Mesendoderm (in vitro differentiated cells): ENCODE measurements around the gene INCENP.

ENCODE experiments used
- DNase-seq: peaks from one replicate; pipeline ENCODE4 v3.0.0; 2013
- H2AK5ac ChIP-seq: 2 replicates; pipeline ENCODE4 v1.6.1; 2013; ENCODE audit warnings: low read length, inconsistent platforms
- H2BK120ac ChIP-seq: 2 replicates; pipeline ENCODE4 v1.6.1; 2013; ENCODE audit warnings: low read depth, mild to moderate bottlenecking, low read length, moderate library complexity, mixed read lengths
- H2BK15ac ChIP-seq: replicated peaks from 2 replicates; pipeline ENCODE4 v1.6.1; 2013; ENCODE audit warnings: low read depth, mild to moderate bottlenecking, moderate library complexity
- H2BK5ac ChIP-seq: 2 replicates; pipeline ENCODE4 v1.6.1; 2013; ENCODE audit warnings: low read length, inconsistent platforms
- H3K18ac ChIP-seq: 2 replicates; pipeline ENCODE4 v1.6.1; 2013; ENCODE audit warnings: mild to moderate bottlenecking, low read length, mixed read lengths
- H3K23ac ChIP-seq: one replicate; pipeline ENCODE4 v1.6.1; 2013; ENCODE audit warnings: low read length
- H3K27ac ChIP-seq: 2 replicates; pipeline ENCODE4 v1.5.1; 2013; ENCODE audit warnings: low read depth, mild to moderate bottlenecking, inconsistent platforms, low read length, moderate library complexity
- H3K27me3 ChIP-seq: 2 replicates; pipeline ENCODE4 v1.6.1; 2013; ENCODE audit warnings: low read length, control low read depth, mild to moderate bottlenecking, inconsistent platforms; ENCODE audit not compliant: insufficient read depth, poor library complexity
- H3K36me3 ChIP-seq: 2 replicates; pipeline ENCODE4 v1.6.1; 2013; ENCODE audit warnings: low read length, inconsistent platforms; ENCODE audit not compliant: control insufficient read depth, insufficient read depth
- H3K4ac ChIP-seq: one replicate; pipeline ENCODE4 v1.6.1; 2013; ENCODE audit warnings: low read depth, mild to moderate bottlenecking, low read length, moderate library complexity
- H3K4me1 ChIP-seq: 2 replicates; pipeline ENCODE4 v1.6.1; 2013; ENCODE audit warnings: low read depth, low read length, inconsistent platforms; ENCODE audit not compliant: control insufficient read depth
- H3K4me2 ChIP-seq: 2 replicates; pipeline ENCODE4 v1.6.1; 2013; ENCODE audit warnings: low read length
- H3K4me3 ChIP-seq: 2 replicates; pipeline ENCODE4 v1.5.1; 2013; ENCODE audit warnings: mild to moderate bottlenecking, low read length
- H3K56ac ChIP-seq: one replicate; pipeline ENCODE4 v1.6.1; 2013; ENCODE audit warnings: low read length
- H3K79me1 ChIP-seq: 2 replicates; pipeline ENCODE4 v1.6.1; 2013; ENCODE audit warnings: low read length, inconsistent platforms
- H3K79me2 ChIP-seq: 2 replicates; pipeline ENCODE4 v1.6.1; 2013; ENCODE audit warnings: mild to moderate bottlenecking, low read length; ENCODE audit not compliant: control insufficient read depth, insufficient read depth
- H3K9ac ChIP-seq: 2 replicates; pipeline ENCODE4 v1.6.1; 2013; ENCODE audit warnings: low read length, inconsistent platforms
- H4K5ac ChIP-seq: one replicate; pipeline ENCODE4 v1.6.1; 2013; ENCODE audit warnings: low read length
- H4K8ac ChIP-seq: one replicate; pipeline ENCODE4 v1.6.1; 2013; ENCODE audit warnings: low read depth, mild to moderate bottlenecking, control low read depth, low read length, moderate library complexity
- WGBS: extraction: QIAGEN DNeasy Blood & Tissue Kit; methylation state at CpG from one replicate; pipeline ENCODE4 v1.1.7; 2013; ENCODE audit warnings: low lambda C conversion rate, missing lambda C conversion rate; ENCODE audit not compliant: insufficient coverage; ENCODE audit errors: extremely low coverage; 5-methylcytosine and 5-hydroxymethylcytosine counted together

The INCENP gene

DNA sequence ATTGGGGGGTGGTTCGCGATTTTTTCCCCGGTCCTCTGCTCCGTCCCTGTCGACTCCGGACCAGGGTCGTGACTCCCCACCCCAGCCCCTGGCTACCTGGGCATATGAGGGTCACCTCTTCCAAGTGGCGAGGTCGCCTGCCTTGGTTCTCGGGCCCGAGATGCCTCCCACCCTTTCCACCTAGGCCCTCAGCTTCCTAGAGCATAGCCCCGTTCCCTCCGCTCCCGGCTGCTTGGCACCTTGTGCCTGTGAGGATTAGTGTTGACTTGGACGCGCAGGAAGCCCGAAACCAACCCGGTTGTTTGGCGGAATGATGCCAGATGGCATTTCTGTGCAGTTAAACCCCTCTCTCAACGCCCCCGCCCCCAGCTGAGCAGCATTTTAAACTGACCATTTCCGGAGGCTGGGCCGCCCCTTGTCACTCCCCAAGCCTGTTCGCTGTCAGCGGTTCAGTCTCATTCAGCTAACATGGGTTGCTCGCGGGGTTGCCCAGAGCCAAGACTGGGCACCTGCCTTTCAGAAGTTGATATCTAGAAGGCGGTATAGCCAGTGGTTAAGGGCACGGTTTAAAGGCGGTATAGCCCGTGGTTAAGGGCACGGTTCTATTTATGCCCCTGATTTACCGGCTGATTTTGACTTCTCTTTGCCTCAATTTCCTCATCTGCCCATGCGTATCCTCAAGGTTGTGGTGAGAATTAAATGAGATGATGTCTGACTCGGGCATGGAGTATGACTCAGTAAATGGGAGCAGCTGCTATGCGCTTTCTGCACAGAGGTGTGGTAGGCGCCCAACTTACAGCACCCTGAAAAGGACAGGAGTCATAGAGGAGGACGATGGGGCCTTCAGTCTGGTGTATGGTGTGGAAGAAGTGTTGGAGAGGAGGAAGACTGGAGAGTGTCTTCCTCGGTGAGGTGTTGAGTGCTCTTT is 639 bp downstream of the INCENP start:
- peak overlapping the region; percentile 81 for H2AK5ac ChIP-seq
- peak overlapping the region; percentile 75 for H2BK5ac ChIP-seq
- peaks cover 21% of the 10 kb centered on the region for H3K79me1 ChIP-seq
- peak overlapping the region; percentile 99 for H3K56ac ChIP-seq
- no CpG with 5 or more reads among the region's 39 CpGs for WGBS
- peak overlapping the region; percentile 91 for H3K4me3 ChIP-seq
- peaks cover 7% of the 10 kb centered on the region for H3K36me3 ChIP-seq
- DNase-seq = peak; percentile 35
- H2BK15ac ChIP-seq = no peak overlapping the region
- H4K5ac ChIP-seq = no peak overlapping the region
- peaks cover 47% of the 10 kb centered on the region for H3K79me2 ChIP-seq
- H3K4ac ChIP-seq = peak overlapping the region; percentile 39
- peak overlapping the region; percentile 72 for H3K23ac ChIP-seq
- no peak overlapping the region for H4K8ac ChIP-seq
- H3K9ac ChIP-seq = peak overlapping the region; percentile 86
- H3K4me1 ChIP-seq = peaks cover 5% of the 10 kb centered on the region
- H3K4me2 ChIP-seq = peak overlapping the region; percentile 79
- H3K27me3 ChIP-seq = no peaks in the 10 kb centered on the region
- H3K18ac ChIP-seq = peak overlapping the region; percentile 5
- H2BK120ac ChIP-seq = no peak overlapping the region
- no peak overlapping the region for H3K27ac ChIP-seq

DNA sequence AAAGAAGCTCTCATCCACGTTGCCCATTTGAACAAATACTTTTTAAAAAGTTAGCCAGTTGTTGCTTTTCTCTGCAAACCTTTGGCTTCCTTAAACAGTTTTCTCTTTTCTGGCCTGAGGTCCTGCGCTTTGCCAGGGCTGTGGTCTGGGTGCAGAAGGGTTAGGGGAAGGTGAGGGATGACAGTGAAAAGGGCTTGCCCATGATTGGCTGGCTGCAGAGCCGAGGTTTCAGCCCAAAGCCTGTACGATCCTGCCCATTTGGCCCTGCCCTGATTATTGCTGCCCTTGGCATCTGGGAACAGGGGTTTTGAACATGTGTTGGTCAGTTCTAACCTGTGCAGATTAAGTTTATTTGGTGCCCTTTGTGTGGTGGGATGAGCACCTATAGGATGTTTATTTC is 1.5 kb downstream of the INCENP start:
- WGBS = no CpG with 5 or more reads among the region's 4 CpGs
- H4K5ac ChIP-seq = no peak overlapping the region
- H4K8ac ChIP-seq = no peak overlapping the region

GRCh38 chr11:62125881-62126280 is 2.1 kb downstream of the INCENP start:
- no peak for DNase-seq

More for the DNA sequence above, 1.5 kb downstream of the INCENP start:
- no peak overlapping the region for H2BK15ac ChIP-seq
- peaks cover 54% of the 10 kb centered on the region for H3K79me2 ChIP-seq
- peak overlapping the region; percentile 62 for H3K56ac ChIP-seq
- peaks cover 5% of the 10 kb centered on the region for H3K4me1 ChIP-seq
- H3K79me1 ChIP-seq = peaks cover 23% of the 10 kb centered on the region
- H2AK5ac ChIP-seq = no peak overlapping the region
- H2BK5ac ChIP-seq = no peak overlapping the region
- no peak overlapping the region for H2BK120ac ChIP-seq
- no peak overlapping the region for H3K23ac ChIP-seq
- peaks cover 13% of the 10 kb centered on the region for H3K36me3 ChIP-seq
- H3K9ac ChIP-seq = peak overlapping the region; percentile 86
- H3K4me2 ChIP-seq = peak overlapping the region; percentile 79
- no peak overlapping the region for H3K4ac ChIP-seq
- H3K4me3 ChIP-seq = no peak overlapping the region
- no peak overlapping the region for H3K18ac ChIP-seq
- H3K27ac ChIP-seq = no peak overlapping the region
- H3K27me3 ChIP-seq = no peaks in the 10 kb centered on the region
- DNase-seq = no peak

DNA sequence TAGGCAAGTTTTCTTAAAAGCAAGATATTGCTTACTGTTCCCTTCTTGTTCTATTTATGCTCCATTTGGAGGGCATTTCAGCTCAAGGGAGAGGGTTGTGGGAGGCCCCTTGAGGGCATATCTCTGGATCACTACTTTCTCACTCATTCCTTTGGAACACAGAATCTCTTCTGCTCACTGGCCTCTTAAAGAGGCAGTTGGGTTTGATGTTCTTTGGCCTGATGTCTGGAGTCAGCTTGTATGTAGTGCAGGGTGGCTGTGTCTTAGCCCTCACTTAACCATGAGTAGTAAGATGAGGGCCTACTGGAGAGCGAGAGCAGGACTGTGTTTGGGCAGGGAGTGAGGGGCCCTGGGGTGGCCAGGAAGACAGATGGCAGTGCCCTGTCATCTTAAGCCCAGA is 3.6 kb downstream of the INCENP start:
- H2BK120ac ChIP-seq = no peak overlapping the region
- no peak overlapping the region for H3K18ac ChIP-seq
- H3K4me1 ChIP-seq = peaks cover 5% of the 10 kb centered on the region
- no peak for DNase-seq
- no peak overlapping the region for H4K8ac ChIP-seq
- H3K4ac ChIP-seq = no peak overlapping the region
- H3K27ac ChIP-seq = no peak overlapping the region
- H3K9ac ChIP-seq = no peak overlapping the region
- H3K27me3 ChIP-seq = no peaks in the 10 kb centered on the region
- H2AK5ac ChIP-seq = no peak overlapping the region
- no peak overlapping the region for H3K56ac ChIP-seq
- peaks cover 29% of the 10 kb centered on the region for H3K79me1 ChIP-seq
- H3K36me3 ChIP-seq = peaks cover 16% of the 10 kb centered on the region
- no peak overlapping the region for H3K23ac ChIP-seq
- H3K4me3 ChIP-seq = no peak overlapping the region
- H2BK5ac ChIP-seq = no peak overlapping the region
- peaks cover 70% of the 10 kb centered on the region for H3K79me2 ChIP-seq
- H4K5ac ChIP-seq = no peak overlapping the region
- H2BK15ac ChIP-seq = no peak overlapping the region
- no CpG with 5 or more reads among the region's 1 CpG for WGBS
- no peak overlapping the region for H3K4me2 ChIP-seq

More at GRCh38 chr11:62125881-62126280, 2.1 kb downstream of the INCENP start:
- H3K27me3 ChIP-seq = no peaks in the 10 kb centered on the region
- no peak overlapping the region for H3K4me3 ChIP-seq
- peaks cover 23% of the 10 kb centered on the region for H3K79me1 ChIP-seq
- H3K79me2 ChIP-seq = peaks cover 58% of the 10 kb centered on the region
- peaks cover 13% of the 10 kb centered on the region for H3K36me3 ChIP-seq
- H2BK5ac ChIP-seq = no peak overlapping the region
- H3K23ac ChIP-seq = no peak overlapping the region
- peak overlapping the region; percentile 62 for H3K56ac ChIP-seq
- WGBS = no CpG with 5 or more reads among the region's 3 CpGs
- no peak overlapping the region for H4K8ac ChIP-seq
- H3K4ac ChIP-seq = no peak overlapping the region
- H3K18ac ChIP-seq = no peak overlapping the region
- H3K4me2 ChIP-seq = peak overlapping the region; percentile 79
- H3K4me1 ChIP-seq = peaks cover 5% of the 10 kb centered on the region
- H4K5ac ChIP-seq = no peak overlapping the region
- no peak overlapping the region for H2BK15ac ChIP-seq
- no peak overlapping the region for H2BK120ac ChIP-seq
- no peak overlapping the region for H2AK5ac ChIP-seq
- peak overlapping the region; percentile 86 for H3K9ac ChIP-seq
- no peak overlapping the region for H3K27ac ChIP-seq

DNA sequence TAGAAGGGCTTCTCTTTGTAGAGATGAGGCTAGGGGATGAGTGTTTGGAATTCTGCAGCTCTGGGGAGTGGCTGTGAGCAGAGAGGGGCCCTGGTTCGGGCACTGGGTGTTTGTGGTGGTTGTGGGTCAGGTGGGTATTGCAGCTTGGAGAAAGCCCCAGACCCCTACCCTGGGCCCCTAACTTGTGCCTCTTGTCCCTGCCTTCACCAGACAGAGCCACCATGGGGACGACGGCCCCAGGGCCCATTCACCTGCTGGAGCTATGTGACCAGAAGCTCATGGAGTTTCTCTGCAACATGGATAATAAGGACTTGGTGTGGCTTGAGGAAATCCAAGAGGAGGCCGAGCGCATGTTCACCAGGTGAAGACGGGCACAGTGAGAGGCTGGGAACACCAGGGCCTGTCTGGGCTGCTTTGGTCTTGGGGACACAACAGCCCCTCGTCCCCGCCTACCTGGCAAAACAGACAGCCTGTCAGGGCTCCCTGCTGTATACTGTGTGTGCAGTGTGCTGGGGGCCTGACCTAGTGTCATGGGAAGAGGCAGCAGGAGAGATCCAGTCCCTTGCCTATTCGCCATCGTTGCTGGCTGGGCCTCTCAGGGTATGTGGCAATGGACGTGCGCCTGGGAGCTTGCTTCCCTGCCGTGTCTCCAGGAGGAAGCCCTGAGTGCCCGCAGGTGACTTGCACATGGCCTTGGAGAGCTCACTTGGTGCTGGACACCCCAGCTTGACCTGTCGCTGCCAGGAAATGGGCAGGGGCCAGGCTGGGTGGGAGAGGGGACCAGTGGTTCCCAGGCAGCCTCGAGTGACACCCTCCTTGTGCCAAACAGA is 4.3 kb downstream of the INCENP start:
- Histone ChIP-seq H4K5ac (no peak overlapping the region), H3K27ac (no peak overlapping the region), H4K8ac (no peak overlapping the region), H3K23ac (no peak overlapping the region), H3K4me3 (no peak overlapping the region), H2BK15ac (no peak overlapping the region), H3K4me2 (no peak overlapping the region), H3K27me3 (no peaks in the 10 kb centered on the region), H3K79me1 (peaks cover 34% of the 10 kb centered on the region), H3K18ac (no peak overlapping the region), H3K79me2 (peaks cover 76% of the 10 kb centered on the region), H3K4me1 (peaks cover 5% of the 10 kb centered on the region), H3K9ac (no peak overlapping the region), H2BK120ac (no peak overlapping the region), H3K36me3 (peaks cover 16% of the 10 kb centered on the region), H3K4ac (no peak overlapping the region), H2AK5ac (no peak overlapping the region), H3K56ac (no peak overlapping the region), H2BK5ac (no peak overlapping the region)
- DNase-seq = no peak
- no CpG with 5 or more reads among the region's 16 CpGs for WGBS
